Right atrium auricular region (tissue), 2 donors: ENCODE data around the gene ZNRD2. TPM values are rescaled to one million over a fixed set of nuclear protein-coding genes. Genes with fewer than 3 reads are reported as not detected.

Source experiments
- DNase-seq: peaks from one replicate; pipeline ENCODE4 v3.0.0-alpha.2; 2019; ENCODE audit warnings: low spot score
- H3K27ac ChIP-seq, 2 donors: fragments of 200-600 bp; sonication (generic); 1 replicate in 1 of 2; 2 replicates in 1 of 2; pipeline ENCODE4 v1.5.1; 2016 to 2019
- H3K27me3 ChIP-seq, 2 donors: fragments of 200-600 bp; sonication (generic); one replicate each; pipeline versions ENCODE4 v1.5.1 to v1.6.0; 2017 to 2019
- H3K36me3 ChIP-seq: fragments of 200-600 bp; sonication (generic); one replicate; pipeline ENCODE4 v1.5.1; 2016
- H3K4me1 ChIP-seq, 2 donors: fragments of 200-600 bp; sonication (generic); one replicate each; pipeline versions ENCODE4 v1.5.1 to v1.6.0; 2017 to 2019
- H3K4me3 ChIP-seq, 2 donors: fragments of 200-600 bp; sonication (generic); 1 replicate in 1 of 2; 2 replicates in 1 of 2; pipeline ENCODE4 v1.5.1; 2017 to 2019; ENCODE audit warnings: mild to moderate bottlenecking in 1 of 2, moderate library complexity in 1 of 2
- H3K9me3 ChIP-seq, 2 donors: fragments of 200-600 bp; sonication (generic); one replicate each; pipeline ENCODE4 v1.5.1; 2019
- total RNA-seq, 2 donors: library from RNA; depleted of rRNA; stranded (reverse); fragments of >200 nt; gene quantifications; one replicate each; pipeline ENCODE4 v1.1.0, GENCODE V29; 2016
- TF ChIP-seq, protein P1 (sequence below), 2 donors: fragments of 200-600 bp; sonication (generic); IDR thresholded peaks; one replicate each; pipeline ENCODE4 v1.5.1; 2019; ENCODE audit warnings: antibody characterized with exemption in 2 of 2

The ZNRD2 gene
- total RNA-seq, 2 donors from 2014 or later, result 36.1 to 50.6 TPM

DNA sequence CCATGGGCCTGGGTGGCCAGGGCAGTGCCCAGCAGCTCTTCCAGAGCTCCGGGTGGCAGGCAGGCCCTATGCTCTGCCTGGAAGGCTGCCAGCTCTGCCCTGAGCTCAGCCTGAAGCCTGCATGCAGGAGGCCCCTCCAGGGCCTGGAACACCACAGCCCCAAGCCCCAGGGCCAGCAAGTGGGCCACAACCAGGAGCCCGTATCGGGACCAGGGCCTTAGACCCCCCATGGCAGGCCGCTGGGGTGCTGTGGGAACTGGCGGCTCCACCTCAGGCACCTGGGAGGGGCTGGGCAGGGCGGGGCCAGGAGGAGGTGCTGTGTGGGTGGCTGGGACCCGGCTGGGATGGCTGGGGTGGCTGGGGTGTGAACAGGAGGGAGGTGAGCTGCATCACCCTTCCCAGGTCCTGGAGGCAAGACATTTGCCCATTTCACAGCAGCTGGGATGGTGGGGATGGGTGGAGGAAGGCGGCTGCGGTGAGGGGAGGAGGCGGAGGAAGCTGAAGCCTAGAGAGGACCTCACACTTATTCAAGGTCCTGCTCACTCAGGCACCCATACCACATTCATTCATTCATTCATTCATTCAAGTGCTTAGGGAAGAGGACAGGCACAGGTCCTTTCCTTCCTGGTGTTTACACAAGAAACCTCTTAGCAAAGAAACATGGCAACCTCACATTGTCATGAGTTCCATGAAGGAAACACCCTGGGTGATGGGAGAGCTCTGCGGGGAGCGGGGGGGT is 25.4 kb downstream of the ZNRD2 start, which contains the start of gene KCNK7:
Gene KCNK7 (minus strand): TSS at position 258 of the 739 bp plus-strand sequence. CDS start 28 bp downstream, at position 230.
- no peak for DNase-seq
- H3K4me1 ChIP-seq, result peaks cover 0 to 23% of the 10 kb centered on the region in 2 donors
- peaks cover 51% of the 10 kb centered on the region for H3K36me3 ChIP-seq

DNA sequence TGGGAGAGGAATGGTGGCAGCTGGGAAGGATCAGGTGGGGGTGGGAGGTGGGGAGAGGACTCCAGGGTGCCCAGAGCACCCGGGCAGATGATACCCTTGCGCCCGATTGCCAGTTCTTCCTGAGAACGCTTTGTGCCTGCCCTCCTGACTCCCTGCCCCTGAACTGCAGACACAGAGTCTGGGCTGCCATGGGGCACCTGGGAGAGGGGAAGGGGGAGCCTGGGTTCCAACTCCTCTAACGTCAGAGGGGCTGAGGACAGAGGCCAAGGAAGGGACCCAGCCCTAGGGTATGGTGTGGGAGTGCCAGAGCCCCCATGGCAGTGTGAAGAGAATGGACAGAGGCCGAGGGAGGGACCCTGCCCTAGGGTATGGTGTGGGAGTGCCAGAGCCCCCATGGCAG is 26.2 kb downstream of the ZNRD2 start:
- no peak for DNase-seq
- Histone ChIP-seq H3K4me1 (peaks cover 0 to 22% of the 10 kb centered on the region in 2 donors), H3K4me3 (no peak overlapping the region), H3K27ac (no peak overlapping the region), H3K27me3 (no peaks in the 10 kb centered on the region), H3K9me3 (no peaks in the 10 kb centered on the region), H3K36me3 (peaks cover 48% of the 10 kb centered on the region)
- TF ChIP-seq, protein P1, sequence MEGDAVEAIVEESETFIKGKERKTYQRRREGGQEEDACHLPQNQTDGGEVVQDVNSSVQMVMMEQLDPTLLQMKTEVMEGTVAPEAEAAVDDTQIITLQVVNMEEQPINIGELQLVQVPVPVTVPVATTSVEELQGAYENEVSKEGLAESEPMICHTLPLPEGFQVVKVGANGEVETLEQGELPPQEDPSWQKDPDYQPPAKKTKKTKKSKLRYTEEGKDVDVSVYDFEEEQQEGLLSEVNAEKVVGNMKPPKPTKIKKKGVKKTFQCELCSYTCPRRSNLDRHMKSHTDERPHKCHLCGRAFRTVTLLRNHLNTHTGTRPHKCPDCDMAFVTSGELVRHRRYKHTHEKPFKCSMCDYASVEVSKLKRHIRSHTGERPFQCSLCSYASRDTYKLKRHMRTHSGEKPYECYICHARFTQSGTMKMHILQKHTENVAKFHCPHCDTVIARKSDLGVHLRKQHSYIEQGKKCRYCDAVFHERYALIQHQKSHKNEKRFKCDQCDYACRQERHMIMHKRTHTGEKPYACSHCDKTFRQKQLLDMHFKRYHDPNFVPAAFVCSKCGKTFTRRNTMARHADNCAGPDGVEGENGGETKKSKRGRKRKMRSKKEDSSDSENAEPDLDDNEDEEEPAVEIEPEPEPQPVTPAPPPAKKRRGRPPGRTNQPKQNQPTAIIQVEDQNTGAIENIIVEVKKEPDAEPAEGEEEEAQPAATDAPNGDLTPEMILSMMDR (IDR thresholded peaks at IDR 0.05), result no peak

More for the DNA sequence above, 25.4 kb downstream of the ZNRD2 start, which contains the start of gene KCNK7:
- H3K4me3 ChIP-seq, result no peak within 1 kb of the TSS
- no peak within 1 kb of the TSS for H3K27ac ChIP-seq
- H3K27me3 ChIP-seq, result no peaks in the 10 kb centered on the region
- TF ChIP-seq, protein P1 (IDR thresholded peaks at IDR 0.05), result no peak
- H3K9me3 ChIP-seq, result no peaks in the 10 kb centered on the region

DNA sequence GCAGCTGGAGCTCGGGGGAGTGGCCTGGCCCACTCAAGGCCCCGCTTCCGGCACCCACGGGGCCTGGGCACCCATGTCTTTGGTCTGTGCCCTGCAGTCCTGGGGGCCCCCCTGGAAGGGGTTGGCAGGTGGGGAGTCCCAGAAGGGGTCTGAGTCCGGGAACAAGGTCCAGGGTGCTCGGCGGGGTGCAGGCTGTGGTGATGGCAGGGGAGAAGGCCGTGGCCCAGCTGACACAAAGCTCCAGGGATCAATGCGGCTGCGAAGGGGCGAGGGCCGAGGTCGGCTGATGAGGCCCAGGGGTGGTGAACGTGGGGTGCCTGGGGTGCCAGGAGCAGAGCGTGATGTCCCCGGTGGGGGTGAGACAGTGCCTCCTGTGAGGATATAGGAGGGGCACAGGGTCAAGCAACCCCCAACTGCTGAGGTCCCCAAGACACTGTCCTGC is 28.0 kb downstream of the ZNRD2 start:
- H3K27ac ChIP-seq, result no peak overlapping the region
- DNase-seq, result no peak
- H3K4me3 ChIP-seq, result no peak overlapping the region
- peaks cover 0 to 9% of the 10 kb centered on the region in 2 donors for H3K4me1 ChIP-seq
- H3K36me3 ChIP-seq, result peaks cover 49% of the 10 kb centered on the region
- H3K9me3 ChIP-seq, result no peaks in the 10 kb centered on the region
- no peaks in the 10 kb centered on the region for H3K27me3 ChIP-seq
- TF ChIP-seq, protein P1 (IDR thresholded peaks at IDR 0.05), result no peak

DNA sequence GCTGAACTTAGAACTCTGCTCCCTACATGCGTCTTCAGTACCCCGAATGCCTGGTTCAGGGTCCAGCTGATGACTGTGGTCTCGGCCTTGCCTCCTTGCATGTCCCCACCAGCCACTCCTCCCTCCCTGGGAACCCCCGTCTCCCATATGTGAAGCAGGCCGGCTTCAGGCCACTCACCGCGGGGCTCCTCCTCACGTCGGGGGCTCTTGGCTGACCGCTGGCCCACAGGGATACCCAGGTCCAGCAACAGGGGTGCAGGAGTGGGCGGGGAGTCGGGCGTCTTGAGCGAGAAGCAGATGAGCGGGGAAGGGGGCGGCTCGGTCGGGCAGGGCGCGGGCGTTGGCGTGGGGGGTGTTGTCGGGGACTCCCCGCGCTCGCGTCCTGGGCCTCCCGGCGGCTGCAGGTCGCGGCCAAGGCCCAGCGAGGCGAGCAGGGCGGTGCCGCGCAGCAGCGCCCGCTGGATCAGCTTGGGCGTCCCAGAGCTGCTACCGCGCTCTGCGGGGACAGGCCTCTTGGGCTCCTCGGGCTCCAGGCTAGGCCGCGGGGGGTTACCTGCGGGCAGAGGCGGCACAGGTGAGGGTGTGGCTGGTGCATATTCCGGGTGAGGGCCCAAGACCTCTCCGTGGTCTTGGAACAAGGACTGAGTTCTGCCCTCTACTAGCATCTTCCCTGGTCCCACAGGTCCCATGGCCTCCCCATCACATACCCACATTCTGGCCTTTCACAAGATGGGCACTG is 29.1 kb downstream of the ZNRD2 start:
- H3K27me3 ChIP-seq, result no peaks in the 10 kb centered on the region
- no peaks in the 10 kb centered on the region for H3K4me1 ChIP-seq
- no peak overlapping the region for H3K4me3 ChIP-seq
- no peaks in the 10 kb centered on the region for H3K9me3 ChIP-seq
- no peak for DNase-seq
- H3K27ac ChIP-seq, result no peak overlapping the region
- TF ChIP-seq, protein P1 (IDR thresholded peaks at IDR 0.05), result no peak
- H3K36me3 ChIP-seq, result peaks cover 56% of the 10 kb centered on the region

DNA sequence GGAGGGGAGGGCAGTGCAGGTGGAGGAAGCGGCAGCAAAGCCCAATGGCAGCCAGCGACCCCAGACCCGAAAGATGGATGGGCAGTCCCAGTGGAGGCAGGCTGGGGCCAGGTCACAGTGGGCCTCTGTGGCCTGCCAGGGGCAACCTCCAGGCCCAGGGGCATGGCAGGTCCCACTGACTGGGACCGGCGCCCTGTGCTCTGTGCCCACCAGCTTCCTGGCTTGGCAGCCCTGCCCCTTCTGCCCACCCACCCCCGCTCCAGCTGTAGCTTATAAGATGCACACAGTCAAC is 29.6 kb downstream of the ZNRD2 start:
- no peak for DNase-seq
- peaks cover 61% of the 10 kb centered on the region for H3K36me3 ChIP-seq

More for the DNA sequence above, 29.6 kb downstream of the ZNRD2 start:
- Histone ChIP-seq H3K9me3 (no peaks in the 10 kb centered on the region), H3K4me3 (no peak overlapping the region), H3K27me3 (no peaks in the 10 kb centered on the region), H3K4me1 (no peaks in the 10 kb centered on the region), H3K27ac (no peak overlapping the region)
- TF ChIP-seq, protein P1 (IDR thresholded peaks at IDR 0.05), result no peak
